ENCODE data around the gene MCF2L. TPM values are rescaled to one million over a fixed set of nuclear protein-coding genes. Genes with fewer than 3 reads are reported as not detected.

Gene MCF2L
- total and polyA plus RNA-seq, 10 of the 15 experiments (the other 5 are each of a cell fraction or from before 2014, with no cell fraction given) = 0.06 to 1.1 (median 0.21) TPM; not detected in 2

GRCh38 chr13:112992931-112993680 lies 24.1 kb downstream of the MCF2L start:
- ChIA-PET CTCF (no interaction called here), RAD21 (ENCODE audit: unreplicated experiment) (no interaction called here), SMC1A (ENCODE audit: uncharacterized antibody, unreplicated experiment) (no interaction called here), POLR2A (no interaction called here)
- Histone ChIP-seq H3K9me3 (replicated peaks; ENCODE audit: control insufficient read depth, insufficient read depth, low read length) (no peaks in the 10 kb centered on the region), H3K4me3 (no peak overlapping the region), H3K4me1 (ENCODE audit: control insufficient read depth, insufficient read depth, low read length) (no peaks in the 10 kb centered on the region), H3K36me3 (ENCODE audit: control insufficient read depth in 2 of 2, insufficient read depth in 2 of 2, low read length in 1 of 2) (no peaks in the 10 kb centered on the region), H4K20me1 (ENCODE audit: control insufficient read depth, insufficient read depth) (no peaks in the 10 kb centered on the region), H3K27ac (ENCODE audit: control insufficient read depth, insufficient read depth) (no peak overlapping the region), H3K79me2 (ENCODE audit: control insufficient read depth, insufficient read depth, low read length) (no peaks in the 10 kb centered on the region), H3K9ac (ENCODE audit: control insufficient read depth, insufficient read depth, low read length) (no peak overlapping the region), H3K4me2 (ENCODE audit: control insufficient read depth, insufficient read depth) (no peak overlapping the region), H3K27me3 (replicated peaks in 1 of 2; ENCODE audit: control insufficient read depth in 2 of 2, insufficient read depth in 2 of 2, low read length in 1 of 2) (no peaks in the 10 kb centered on the region; a peak in 2 of 4 replicates), H2AFZ (ENCODE audit: control insufficient read depth, low read depth, low read length) (no peak overlapping the region)
- ATAC-seq (no peak), FAIRE-seq (no peak), DNase-seq (ENCODE audit: low read depth, low spot score) (no peak)
- 48% methylated on average over 31 of the region's 31 CpGs for WGBS (ENCODE audit: insufficient coverage, insufficient replicate concordance, low lambda C conversion rate, missing lambda C conversion rate)
- in situ Hi-C loops (cut with MboI) (no loop called here), intact Hi-C loops (cut with micrococcal nuclease; ENCODE audit: unreplicated experiment) (no loop called here)
- BruUV-seq (replicated peaks) = no TSS peak
- no peak for TF ChIP-seq FOS (IDR thresholded peaks at IDR 0.05; ENCODE audit: borderline replicate concordance, extremely low read depth, insufficient read length)
- TF ChIP-seq BCLAF1 (IDR thresholded peaks at IDR 0.05) = no peak
- TF ChIP-seq NFYB (IDR thresholded peaks at IDR 0.05; ENCODE audit: insufficient read depth, low read depth, low read length) = no peak
- no peak for TF ChIP-seq GABPA (IDR thresholded peaks at IDR 0.05; ENCODE audit: low read depth)
- no peak for TF ChIP-seq ATF2 (IDR thresholded peaks at IDR 0.05; ENCODE audit: low read length)
- TF ChIP-seq SMAD1 (IDR thresholded peaks at IDR 0.05; ENCODE audit: low read depth, partially characterized antibody) = no peak
- no peak for TF ChIP-seq SP1 (IDR thresholded peaks at IDR 0.05; ENCODE audit: low read depth, low read length)
- no peak for TF ChIP-seq BCL11A (IDR thresholded peaks at IDR 0.05; ENCODE audit: low read depth, low read length)
- TF ChIP-seq MTA3 (IDR thresholded peaks at IDR 0.05; ENCODE audit: borderline replicate concordance, low read length) = no peak
- TF ChIP-seq ZNF207 (IDR thresholded peaks at IDR 0.05; ENCODE audit: borderline replicate concordance) = no peak
- TF ChIP-seq IKZF1 (conservative IDR thresholded peaks at IDR 0.05) = no peak
- no peak for TF ChIP-seq RFX5 (IDR thresholded peaks at IDR 0.05; ENCODE audit: low read depth, low read length)
- no peak for TF ChIP-seq MAX (IDR thresholded peaks at IDR 0.05; ENCODE audit: low read depth, low read length)
- TF ChIP-seq ELK1 (IDR thresholded peaks at IDR 0.05; ENCODE audit: low read depth, low read length) = no peak
